ENCODE results near the gene FICD.
"Not testable (repeated sequence)": the region's sequence is repeated elsewhere in the genome, so short reads cannot be mapped to it uniquely, and the experiment has no call there.

The FICD gene

DNA sequence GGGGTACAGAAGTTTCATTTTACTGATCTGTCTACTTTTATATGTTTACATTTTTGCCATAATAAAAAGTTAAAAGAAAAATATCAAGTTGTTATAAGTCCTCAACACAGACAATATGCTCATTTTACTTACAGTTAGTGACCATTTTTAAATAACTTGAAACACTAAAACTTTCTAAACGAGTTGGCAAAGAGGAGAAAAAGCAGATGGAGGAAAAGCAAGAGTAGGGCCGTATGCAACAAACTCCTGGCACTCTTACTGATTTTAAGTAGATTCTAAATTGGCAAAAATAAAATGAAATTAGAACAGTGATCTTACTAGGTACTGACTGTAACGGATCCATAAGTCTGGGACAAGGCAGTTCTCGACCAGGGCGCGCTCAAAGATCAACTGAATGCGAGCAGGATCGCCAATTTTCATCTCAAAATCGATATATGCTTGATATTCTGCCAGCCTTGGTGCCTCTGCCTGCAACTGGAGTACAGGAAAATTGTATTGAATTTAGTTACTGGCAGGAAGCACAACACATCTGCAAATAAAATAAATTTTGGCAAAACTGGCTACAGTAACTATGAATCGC lies 23.6 kb downstream of the FICD start:
- DNase-seq = no peak

DNA sequence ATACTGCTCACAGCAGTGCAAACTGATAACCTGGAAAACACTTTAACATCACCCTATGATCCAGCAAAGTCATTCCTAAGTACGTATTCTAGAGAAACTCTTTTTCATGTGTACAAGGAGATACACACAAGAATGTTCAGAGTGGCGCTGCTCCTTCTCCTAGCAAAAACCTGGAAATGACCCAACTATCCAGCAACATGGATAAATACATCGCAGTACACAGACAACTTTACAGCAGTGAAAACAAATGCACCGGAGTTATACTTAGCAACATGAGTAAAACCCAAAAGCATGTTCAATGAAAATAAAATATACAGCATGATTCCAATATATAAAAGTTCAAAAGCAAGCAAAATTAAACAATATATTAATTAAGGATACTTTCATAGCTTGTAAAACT lies 27.2 kb downstream of the FICD start:
- DNase-seq = no peak

DNA sequence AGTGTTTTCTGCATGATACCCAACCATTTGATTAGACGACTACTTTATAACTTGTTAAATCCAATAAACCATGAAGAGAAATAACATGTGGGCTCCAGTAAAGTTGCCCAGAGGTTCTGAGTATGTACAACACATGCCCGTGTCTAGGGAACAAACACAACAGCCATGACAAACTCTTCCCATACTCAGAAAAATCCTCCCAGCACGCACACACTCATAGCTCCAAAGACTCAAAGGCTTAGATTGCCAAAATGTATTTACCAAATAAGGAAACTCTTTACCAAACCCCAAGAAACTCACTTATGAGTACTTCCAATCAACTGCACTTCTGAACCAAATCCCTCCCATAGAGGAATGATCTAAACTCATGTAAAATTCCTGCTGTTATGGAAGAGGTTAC lies 28.6 kb downstream of the FICD start:
- no peak for DNase-seq

DNA sequence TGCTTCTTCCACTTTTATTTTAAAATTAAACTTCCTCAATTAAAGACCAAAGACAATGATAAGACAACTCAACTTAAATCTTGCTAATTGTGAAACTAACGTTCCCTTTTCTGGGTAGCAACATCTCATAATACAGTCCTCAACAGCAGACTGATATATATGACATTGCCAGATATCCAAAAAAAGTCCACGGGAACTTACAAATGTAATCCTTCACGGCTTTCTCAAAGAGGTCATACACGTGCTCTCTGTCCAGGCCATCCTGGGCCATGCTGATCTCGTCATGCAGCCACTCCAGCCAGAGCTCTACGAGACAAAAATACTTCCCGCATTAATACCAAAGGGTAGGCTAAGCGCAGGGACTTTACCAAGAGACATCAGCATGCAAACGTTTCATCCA lies 32.6 kb downstream of the FICD start:
- no peak for DNase-seq

DNA sequence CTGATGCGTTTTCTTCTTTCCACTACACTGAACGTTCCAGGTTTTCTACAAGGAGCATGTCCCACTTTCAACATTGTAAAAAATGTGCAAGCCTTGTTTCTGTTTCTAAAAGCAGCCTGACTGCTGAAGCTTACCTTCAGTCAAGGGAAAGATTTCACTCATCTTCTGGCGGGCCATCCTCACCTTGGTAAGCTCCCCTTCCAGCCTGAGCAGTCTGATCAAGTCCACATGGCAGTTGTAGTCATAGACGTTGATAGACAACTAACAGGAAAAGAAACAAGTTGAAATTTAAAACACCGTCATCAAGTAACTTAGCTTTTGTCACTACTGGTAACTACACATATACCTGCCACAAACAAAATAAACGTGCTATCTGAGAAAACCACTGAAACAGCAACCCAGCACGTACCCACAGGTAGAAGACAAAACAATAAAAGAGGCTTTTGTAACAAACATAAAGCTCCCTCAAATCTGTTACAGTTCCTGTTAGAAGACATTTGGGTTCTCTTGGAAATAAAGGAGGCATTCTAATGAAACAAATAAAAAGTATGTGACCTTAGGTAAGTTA lies 34.0 kb downstream of the FICD start:
- DNase-seq = no peak

DNA sequence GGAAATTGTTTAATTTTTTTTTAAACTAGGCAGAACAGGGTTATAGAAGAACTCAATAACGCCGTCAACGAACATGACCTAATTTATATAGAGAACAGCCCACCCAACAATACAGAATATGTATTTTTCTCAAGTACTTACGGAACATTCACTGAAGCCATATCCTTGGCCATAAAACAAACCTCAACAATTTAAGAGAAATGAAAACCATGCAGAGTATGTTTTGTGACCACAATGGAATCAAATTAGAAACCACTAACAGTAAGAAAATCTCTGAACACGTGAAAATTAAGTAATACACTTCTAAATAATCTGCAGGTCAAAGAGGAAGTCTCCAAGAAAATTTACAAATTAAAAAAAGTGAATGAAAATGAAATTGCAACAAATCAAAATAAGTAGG lies 36.5 kb downstream of the FICD start:
- DNase-seq = no peak

DNA sequence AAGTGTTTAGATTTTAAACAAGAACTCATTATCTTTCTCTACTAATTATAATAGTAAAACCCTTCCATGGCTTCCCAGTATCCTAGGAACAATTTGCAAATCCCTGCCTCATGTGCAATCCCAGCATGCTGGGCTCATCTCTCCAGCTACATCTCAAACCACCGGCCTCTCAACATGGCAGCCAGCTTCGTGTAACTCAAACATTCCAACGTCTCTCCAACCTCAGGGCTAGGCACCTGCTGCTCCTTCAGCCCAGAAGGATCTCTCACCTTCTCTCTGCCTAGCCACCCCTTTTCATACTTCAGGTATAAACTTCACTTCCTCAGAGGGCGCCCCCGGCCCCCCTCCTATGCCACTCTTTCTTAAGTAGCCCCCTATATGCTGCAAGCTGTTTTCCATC lies 38.7 kb downstream of the FICD start:
- DNase-seq = no peak

DNA sequence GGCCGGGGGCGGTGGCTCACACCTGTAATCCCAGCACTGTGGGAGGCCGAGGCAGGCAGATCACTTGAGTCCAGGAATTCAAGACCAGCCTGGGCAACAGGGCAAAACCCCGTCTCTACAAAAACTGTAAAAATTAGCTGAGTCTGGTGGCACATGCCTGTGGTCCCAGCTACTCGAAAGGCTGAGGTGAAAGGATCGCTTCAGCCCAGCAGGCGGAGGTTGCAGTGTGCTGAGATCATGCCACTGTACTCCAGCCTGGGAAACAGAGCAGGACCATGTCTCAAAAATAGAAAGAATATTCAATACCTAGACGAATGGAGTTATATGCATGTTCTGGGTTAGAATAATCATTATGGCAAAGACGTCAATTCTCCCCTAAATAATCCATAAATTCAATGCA lies 40.3 kb downstream of the FICD start:
- DNase-seq = not testable (repeated sequence)

DNA sequence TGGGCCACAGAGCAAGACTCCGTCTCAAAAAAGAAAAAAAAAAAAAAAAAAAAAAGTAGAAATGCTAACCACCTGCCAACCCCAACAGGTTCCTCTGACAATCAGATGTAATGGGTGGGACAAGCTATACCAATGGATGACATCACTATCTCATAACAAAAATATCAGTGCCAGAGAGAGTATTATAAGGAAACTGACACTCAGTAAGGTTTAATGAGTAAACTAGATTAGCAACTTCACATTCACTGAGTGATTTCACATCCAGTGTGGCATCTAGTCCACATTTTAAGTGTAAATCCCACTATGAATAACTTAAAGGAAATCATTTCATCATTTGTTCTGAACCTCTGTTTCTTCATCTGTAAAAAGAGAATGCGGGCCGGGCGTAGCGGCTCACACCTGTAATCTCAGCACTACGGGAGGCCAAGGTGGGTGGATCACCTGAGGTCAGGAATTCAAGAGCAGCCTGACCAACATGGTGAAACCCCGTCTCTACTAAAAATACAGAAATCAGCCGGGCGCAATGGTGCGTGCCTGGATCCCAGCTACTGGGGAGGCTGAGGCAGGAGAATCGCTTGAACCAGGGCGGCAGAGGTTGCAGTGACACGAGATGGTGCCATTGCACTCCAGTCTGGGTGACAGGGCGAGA lies 44.1 kb downstream of the FICD start:
- DNase-seq = no peak

DNA sequence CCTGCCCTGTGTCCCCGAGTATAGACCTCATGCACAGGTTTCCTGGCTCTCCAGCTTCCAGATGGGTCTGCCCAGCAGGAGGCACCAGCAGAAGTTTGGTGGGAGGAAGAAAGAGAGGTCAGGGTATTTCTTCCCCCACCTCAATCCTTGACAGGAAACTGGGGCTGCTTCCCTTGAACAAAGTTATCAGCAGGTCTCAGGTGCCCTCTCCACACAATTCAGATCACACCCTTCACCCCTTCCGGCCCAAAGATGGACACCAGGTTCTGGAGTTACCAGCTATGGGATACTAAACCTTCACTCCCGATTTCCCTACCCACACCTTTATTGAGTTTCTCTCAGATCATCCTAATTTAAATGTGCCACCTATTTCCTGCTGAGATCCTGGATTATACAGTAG lies 44.7 kb downstream of the FICD start:
- DNase-seq = no peak

DNA sequence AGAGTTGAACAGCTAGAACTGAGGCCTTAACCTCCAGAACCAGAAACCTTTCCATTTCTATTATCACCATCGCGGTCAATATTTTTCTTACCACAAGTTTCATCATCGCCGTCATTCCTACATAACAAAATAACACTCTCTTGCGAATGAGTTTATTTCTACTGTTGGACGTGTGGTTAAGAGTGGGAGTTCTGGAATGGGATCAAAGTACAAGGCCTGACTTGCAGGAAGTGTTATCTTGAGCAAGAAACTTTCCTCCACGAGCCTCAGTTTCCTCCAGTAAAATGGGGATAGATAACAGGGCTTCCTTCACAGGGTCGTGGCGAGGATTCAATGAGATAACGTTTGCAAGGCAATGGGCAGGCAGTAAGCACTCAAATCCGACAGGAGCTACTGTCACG lies 45.2 kb downstream of the FICD start:
- DNase-seq = no peak

DNA sequence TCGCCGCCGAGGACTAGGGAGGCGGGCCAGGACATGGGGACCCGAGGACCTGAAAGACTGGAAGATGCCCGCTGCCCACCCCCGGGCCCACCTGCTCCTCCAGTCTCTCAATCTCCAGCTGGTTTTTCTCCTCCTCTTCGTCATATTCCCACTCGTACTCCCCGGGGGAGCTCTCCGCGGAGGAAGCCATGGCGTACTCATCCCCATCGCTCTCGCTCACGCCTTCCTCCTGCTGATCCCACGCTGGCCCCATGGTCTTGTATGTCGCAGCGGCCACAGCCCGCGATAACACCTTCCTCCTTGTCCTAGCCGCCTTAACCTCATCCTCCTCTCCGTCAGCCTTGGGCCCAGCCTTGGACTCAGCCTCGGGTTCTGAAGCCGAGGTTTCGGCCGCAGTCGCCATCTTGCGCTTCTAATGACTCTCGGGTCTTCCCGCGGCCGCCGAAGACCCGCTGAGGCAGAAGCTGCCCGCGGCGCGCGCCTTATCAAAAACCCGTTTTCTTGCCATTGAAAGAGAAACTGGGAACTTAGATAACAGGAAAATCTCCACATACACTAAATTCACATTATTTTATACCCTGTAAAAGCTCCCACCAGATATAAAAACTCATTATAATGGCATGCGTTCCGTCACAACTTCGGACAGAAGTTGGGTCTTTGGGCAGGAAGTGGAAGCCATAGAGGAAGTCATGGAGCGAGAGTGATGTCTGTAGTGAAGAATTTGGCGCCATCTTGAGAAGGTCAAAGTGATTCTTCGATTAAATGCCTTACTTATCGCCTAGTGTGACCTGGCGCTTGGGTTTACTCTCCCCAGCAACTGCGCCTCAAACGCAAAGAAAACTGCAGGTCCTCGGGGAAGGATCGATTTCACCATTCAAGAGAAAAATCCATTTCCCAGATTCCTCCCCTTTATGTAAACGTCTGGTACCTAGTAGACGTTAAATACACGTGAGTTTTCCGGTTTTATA lies 46.0 kb downstream of the FICD start, which contains the start of gene SART3:
SART3 (minus strand) TSS at position 422 of the 968 bp plus-strand sequence; CDS start at position 403, 19 bp downstream.
- peak; percentile 92 for DNase-seq

DNA sequence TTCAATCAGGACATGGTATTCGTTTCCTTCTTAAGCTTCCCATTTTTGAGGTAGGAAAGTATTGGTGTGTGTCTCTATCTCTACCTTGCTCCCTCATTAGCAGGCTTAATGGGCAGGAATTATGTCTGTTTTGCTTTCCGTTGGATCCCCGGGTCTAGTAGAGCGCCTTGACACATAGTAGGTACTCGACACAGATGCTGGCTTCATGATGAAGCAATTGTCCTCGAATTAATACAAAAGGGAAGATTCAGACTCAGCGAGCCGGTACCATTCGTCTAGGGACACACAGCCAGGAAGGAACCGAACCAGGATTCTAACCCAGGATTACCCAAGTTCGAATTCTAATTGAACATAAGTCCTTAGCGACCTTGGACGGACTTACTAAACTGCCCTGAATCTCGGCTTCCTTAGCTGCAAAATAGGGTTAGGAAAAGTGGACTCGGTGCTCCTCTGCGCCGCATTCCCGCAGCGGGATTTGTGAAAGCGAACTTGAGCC lies 46.8 kb downstream of the FICD start:
- DNase-seq = no peak

DNA sequence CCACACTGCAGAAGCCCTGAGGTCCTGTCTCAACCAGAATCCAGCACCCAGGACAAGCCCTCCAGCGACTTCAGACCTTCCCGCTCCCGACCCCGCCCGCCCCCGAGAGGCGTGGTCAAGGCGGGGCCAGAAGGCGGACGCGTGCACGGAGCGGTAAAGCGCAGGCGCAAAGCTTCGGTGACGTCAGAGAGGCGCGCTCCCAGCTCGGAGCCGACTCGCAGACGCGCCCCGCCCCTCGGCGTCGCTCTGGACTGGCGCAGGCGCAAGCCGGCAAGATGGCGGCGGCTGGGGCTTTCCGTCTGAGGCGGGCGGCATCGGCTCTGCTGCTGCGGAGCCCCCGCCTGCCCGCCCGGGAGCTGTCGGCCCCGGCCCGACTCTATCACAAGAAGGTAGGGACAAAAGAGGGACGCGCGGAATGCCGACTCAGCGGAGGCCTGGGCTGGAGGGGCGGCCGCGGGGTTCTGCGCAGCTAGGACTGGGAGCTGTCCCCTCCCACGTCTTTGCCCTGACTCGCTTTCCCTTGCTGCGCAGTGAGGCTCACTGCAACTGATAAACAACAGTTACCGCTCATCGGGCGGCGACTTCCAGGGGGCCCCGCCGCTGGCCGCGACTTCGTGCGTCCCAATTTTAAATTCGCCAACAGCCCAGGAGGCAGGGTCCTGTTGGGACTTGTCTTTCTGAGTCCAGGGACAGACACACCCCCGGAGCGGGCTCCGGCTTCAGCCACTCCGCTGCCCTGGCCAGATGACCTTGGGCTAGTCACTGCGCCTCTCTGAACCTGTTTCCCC lies 47.5 kb downstream of the FICD start, which contains the start of gene ISCU:
ISCU (plus strand) TSS at position 249 of the 788 bp plus-strand sequence; CDS start at position 276, 27 bp downstream.
- peak; percentile 89 for DNase-seq

DNA sequence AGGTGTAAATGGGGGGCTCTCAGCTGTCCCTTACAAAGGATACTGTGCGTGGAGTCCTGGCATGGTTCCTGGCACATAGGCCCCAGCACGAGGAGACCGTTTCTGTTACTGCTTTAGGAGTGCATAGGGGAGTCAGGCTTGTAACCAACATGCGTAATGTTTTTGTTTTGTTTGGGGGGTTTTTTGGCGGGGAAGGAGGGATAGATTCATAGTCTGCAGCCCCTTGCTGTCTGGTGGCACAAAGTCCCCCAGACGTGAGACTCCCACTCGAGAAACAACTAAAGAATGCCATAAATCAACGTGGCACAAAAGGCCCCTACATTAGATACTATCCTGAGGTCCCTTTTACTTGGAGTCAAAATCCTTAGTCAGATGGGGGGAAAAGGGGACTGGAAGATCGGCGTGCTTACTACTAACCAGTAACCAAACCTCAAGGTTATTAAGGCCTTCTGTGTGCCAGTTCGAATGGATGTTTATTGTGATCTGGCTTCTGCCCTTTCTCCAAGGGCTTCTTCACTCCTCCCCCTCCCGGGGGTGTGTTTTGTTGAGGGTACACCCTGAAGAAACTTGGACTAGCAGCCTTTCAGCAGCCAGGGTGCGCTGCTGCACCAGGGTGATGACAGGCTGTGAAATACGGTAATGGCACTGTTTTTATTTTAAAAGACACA lies 48.2 kb downstream of the FICD start:
- no peak for DNase-seq

DNA sequence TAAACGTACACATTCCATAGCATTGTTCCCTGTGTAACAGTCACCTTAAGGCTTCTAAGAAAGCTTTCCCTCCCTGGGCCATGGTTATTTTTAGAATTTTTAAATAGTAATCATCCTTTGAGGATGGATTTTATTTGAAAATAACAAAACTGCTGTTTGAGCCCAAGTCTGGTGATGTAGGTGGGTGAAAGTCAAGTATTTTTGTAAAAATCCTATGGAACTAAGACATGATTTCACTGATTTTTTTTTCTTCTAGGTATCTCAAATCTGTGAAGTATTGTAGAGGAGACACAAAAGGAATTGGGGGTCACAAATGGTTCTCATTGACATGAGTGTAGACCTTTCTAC lies 48.7 kb downstream of the FICD start:
- DNase-seq = no peak

DNA sequence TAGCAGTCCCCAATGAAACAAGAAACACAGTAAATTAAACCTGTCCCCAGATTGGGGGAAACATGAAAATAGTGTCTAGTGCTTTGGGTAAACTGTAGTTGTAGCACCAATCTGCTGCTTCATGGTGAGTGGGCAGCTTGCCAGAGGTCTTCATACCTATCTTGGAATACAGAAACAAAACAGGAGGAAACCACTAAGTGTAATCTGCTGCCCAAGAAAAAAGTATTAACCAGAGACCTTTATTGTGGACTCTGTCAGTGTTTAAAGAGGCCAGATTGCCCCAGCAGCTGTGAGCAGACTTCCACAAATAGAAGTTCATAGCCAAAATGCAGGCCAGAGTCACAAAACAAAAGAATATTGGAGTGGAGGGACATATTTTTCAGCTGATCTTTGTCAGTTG lies 49.6 kb downstream of the FICD start:
- DNase-seq = no peak

DNA sequence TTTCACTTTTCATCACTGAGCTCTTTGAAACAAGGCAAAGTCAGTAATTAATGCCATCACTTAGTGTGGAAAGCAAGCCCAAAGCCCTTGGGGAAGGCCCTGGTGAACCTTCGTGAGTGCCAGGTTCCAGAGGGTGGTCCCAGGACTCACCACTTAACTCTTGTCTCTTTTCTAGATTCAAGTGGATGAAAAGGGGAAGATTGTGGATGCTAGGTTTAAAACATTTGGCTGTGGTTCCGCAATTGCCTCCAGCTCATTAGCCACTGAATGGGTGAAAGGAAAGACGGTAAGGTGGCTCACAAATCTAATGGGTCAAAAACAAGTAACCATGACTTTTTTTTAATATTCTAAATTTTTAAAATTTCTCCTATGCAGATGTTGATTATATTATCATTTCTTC lies 50.1 kb downstream of the FICD start:
- no peak for DNase-seq

DNA sequence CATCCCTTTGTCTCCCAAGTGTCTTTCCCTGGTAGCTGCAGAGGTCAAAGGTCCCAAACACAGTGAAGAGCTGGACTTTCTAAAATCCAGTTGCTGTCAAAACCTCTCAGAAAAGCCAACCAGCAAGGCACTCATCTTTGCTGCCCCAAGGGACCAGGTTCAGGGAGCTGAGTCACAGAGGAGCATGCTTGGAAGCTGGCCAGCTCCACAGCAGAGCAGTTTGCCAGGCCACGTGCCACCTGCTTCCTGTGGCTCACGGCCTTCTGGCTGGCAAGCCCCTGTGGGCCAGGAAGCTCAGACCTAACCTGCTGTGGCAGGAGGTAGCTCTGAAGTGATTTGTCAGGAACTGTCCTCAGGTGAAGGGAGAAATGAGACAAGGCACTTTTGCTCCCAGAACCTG lies 50.9 kb downstream of the FICD start:
- peak; percentile 12 for DNase-seq

DNA sequence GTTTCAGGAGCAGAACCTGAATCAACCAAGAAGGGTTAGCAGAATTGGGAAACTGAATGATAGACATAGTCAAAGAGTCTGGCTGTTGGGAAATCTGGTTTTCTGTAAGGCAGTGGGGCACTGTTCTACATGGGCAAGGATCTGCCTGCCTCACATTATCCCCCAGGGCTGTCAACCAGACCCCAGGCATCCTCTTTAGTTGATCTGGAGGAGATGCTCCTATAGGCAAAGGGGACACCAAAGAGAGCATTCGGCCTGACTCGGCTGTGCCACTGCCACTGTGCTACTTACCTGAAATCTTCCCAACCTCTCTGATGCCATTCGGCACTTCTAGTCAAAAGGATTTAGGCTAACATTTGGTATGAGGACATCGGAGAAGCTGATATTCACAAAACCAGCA lies 51.4 kb downstream of the FICD start:
- no peak for DNase-seq

DNA sequence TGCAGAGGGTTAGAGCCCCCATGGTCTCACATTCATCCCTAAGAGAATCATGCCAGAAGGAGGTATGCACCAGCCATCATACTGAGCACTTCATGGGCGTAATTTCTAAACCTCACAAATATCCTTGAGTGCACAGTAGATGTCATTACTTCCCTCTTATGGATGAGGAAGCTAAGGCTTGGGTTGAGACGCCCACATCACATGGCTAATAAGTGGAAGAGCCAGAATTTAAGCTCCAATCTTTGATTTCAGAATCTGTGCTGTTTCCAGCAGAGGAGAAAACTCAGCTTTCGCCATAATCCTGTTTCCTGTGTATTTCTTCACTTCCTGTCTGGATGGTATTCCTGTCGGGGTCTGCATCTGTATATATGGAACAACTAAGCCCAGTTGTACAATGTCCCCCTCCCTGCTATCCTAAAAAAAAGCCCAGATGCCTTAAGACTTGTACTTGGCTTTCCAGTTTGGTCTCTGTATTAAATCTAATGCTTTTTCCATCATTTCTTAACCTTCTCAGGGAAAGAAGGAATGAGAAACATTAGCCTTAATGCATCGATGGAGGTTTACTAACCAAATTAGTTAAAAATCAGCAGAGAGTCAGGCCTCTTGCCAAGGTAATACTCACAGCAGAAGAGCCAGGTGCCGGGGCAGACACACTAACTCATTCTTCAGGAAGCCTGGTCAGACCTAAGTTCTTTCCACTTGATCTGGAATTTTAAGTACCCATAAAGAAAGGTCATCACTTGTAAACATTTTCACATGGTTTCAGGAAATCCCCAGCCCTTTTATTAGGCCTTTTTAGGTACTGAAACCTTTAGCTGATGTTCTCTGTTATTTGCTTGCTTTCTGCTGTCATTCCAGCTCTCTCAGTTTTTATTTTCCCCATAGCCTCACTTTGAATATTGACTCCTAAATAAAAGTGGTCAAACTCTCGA lies 52.6 kb downstream of the FICD start:
- no peak for DNase-seq

All from NCI-H1417 treated with DMSO at 0.1 percent for 48 hours (cell line).